ENCODE data around the gene RUNX2.

RUNX2 gene

DNA sequence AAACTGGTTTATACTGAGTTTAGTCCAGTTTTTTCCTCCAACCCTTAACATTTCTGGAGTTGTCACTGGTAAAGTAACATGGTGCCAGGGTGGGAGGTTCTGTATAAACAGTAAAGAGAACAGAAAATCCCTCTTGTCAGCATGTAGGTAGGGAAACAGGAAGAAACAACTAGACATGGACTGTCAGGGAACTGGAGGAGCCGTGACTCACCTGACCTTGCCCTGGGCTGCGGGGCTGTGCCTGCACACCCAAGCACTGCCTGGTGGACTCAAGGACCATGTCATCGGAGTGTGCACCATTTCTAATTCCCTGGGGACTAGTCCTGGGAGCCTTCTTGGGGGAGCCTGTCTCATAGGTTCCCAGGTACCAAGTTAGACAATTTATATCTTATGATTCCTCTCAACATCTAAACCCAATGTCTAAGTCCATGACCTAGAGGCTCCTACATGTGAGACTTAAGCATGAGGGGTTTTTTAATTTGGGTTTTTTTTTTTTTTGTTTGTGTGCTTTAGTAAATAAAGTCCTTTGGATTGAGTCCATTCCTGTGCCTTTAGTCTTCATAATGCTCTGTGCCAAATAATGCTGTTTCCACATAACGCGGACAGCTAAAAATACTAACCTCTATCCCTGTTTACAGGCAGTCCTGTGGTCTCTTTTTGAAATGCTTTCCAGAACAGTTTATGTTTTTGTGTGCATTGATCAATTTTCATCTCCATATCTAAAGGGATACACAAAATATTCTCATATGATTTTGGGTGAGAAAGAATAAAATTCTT, 186.5 kb downstream of the RUNX2 start:
- DNase-seq (ENCODE audit: low spot score) = no peak

DNA sequence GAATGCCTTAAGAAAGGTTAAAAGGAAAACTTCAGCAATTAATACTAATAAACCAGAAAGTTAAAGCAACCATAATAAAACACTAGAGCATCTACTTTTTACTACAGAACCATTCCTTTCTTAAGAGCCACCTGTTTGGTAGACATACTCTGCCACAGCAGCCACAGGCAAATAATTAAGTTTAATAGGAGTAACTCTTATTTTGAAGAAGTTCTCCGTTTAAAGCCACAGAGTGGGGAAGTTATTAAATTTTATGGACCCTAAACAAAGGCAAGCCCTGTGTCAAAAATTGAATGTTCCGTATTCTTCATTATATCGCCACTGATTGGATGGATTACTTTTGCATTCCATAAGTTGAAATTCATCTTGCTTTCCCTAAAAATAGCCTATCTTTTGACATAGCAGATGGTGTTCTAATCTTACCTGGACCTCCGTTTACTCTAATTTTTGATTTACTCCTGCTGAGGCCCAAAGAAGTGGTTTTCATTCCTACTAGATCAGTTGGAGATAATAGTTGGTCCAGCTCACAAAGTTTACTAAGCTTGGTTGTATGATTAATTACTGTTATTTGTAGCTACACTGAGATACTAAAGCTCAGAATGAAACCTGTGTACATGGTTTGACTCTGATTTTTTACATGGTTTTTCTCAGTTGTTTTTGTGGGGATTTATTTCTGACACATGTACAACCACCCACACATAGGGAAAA, 190.0 kb downstream of the RUNX2 start:
- no peak for DNase-seq (ENCODE audit: low spot score)

- DNase-seq (ENCODE audit: low spot score) = no peak
Observed at GRCh38 chr6:45521226-45521625, 193.1 kb downstream of the RUNX2 start.

DNA sequence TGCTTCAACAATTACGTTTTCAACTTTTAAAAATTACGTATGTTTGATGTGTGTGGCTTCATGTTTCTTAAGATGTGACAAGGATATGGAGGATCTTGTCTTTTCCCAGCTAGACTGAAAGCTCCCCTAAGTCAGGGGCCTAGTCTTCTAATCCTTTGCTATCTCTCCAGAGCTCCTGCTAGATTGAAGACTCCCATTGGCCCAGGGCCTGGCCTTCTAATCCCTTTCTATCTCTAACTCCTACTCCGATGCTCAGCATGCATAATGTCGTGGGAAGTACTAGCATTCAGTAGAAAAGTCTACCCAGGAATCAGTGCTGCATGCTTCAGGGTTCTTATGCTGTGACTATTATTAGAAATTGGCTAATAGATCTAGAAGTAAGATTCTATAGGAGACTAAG, 194.4 kb downstream of the RUNX2 start:
- DNase-seq (ENCODE audit: low spot score) = no peak

GRCh38 chr6:45527210-45527609, 199.1 kb downstream of the RUNX2 start:
- no peak for DNase-seq (ENCODE audit: low spot score)

GRCh38 chr6:45531999-45532595, 204.0 kb downstream of the RUNX2 start:
- DNase-seq (ENCODE audit: low spot score) = peak; percentile 24

- DNase-seq (ENCODE audit: low spot score) = peak; percentile 40
Observed at GRCh38 chr6:45532721-45533210, 204.6 kb downstream of the RUNX2 start.

DNA sequence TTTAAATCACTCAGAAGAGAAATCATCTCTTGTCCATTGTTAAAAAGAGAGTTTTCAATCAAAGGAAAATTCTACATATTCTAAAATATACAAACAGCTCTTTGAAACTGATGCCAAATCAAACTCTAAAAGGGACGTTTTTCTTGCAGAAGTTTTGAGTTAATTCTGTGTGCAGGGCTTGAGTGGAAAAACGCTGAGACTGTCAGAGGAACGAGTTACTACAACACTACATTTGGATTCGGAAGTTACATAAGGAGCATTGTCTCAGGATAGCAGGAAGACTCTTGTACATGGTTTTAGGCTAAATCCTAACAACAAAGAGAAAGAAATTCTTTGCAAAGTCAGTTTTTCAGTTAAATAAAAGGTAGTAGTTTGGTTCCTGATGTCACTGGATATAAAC, 205.3 kb downstream of the RUNX2 start:
- DNase-seq (ENCODE audit: low spot score) = peak; percentile 24

DNA sequence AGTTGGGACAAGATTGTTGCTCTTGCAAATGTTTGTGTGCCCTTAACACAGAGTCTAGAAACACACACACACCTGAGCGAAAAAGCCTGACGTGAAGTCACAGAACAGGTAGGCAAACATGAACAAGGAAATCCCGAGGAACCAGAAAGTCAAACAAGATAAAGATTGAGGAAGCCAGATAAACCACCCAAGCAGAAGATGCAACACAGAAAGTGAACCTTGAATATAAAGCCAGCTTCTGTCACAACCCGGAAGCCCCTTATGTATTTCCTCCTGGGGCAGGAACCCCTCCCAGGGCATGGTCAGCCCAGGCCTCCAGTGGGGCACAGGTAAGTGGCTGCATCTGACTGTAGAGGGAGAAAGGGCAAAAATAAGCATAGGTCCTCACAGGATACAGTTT, 207.8 kb downstream of the RUNX2 start:
- no peak for DNase-seq (ENCODE audit: low spot score)

- no peak for DNase-seq (ENCODE audit: low spot score)
Observed at GRCh38 chr6:45537539-45537938, 209.4 kb downstream of the RUNX2 start.

DNA sequence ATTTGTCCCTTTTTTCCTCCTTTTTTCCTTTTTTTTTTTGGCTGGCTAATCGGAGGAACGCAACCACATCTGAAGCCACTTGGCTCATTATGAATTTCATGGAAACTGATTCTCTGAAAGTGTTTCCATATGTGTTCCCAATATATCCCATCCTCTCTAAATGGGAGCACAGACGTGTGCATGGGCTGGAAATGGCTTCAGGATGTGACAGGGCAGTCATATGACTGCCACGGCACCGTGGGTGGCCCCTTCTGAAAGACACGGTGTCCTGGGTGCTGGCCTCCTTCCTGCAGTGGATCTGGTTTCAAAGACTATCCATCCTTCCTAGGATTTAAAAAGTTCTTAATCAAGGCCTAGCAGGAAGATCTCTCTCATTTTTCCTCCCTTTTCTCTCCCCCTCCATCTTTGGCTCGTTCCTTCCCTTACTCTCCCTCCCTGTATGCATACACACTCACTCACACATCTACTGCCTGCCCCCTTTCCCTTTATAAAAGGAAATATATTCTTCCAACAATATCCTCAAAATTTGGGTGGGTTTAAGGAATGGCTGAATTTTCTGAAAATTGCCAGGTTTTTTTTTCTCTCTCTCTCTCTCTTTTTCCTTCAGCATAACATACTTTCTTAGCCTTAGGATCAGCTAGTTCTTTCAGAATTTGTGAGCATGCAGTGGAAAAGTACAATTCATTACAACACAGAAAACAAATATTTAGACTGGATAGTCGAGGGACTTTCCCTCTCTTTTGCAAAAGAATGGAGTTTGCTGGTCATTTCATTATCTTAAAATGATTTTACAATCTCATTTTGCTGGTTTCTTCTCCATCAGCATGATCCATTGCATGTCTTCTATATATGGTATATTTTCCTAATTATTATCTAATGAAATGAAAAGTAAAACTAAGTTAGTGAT, 210.8 kb downstream of the RUNX2 start:
- DNase-seq (ENCODE audit: low spot score) = peak; percentile 30

DNA sequence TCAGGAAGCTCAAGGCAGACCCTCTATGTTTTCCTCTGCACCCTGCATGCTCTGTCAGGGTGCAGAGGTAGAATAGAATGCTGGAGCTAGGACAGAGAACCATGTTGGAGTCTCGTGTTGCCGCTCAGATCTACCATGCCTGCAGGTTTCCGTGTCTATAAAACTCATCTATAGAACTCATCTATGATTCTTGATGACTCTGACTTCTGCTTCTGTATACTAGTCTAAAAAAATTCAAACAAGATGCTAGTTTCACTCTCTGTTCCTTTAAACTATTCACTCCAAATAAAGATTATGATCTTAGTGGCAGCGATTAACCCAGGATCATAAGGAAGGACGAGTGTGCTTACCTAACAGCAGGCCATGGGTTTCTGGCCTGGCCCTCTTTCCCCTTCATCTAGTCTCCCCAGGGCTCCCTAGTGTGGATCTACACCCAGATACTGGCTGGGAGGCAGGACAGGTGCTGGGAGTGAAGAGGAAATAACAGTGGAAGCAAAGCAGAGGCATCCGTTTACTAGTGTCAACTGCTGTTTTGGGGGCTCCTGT, 212.3 kb downstream of the RUNX2 start:
- no peak for DNase-seq (ENCODE audit: low spot score)

- no peak for DNase-seq (ENCODE audit: low spot score)
Observed at GRCh38 chr6:45541934-45542333, 213.8 kb downstream of the RUNX2 start.

DNA sequence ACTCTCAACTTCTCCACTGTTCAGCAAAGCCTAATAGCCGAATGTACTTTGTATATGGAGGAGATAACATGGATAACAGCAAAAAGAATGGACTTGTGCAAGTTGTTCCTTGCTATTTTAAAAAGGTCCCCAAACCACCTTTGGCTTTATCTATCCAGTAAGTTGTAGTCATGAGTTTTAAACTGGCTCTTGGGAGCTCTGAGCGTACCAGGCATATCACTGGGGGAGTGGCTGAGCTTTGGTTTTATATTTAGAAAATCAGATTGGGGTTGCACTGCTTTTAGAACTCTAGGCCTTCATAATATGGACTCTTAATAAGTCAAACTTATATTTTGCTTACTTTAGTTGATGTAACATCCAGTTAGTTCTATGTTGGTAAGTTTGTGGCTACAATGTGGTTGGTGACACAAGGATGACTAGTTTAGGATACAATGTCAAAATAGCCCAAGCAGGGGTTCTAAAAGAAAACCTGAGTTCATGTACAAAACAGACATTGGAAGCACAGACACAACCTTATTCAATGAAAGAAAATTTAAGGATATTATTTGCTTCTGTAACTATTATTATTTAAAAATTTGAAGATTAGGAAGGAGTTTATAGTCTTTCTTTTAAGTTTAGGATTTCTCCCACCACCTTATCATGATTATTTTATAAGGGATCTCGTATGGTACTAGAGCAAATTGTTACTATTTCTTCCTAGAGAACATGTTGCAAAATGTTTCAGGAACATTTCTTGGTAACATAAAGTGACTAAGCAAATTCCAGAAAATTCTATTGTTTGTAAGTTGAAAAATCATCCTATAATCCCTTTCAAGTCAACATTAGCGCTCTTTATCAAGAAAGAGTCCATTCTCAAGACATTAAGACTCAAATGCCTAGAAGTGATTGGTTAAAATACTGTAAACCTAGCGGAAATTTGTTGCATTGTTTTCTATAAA, 215.4 kb downstream of the RUNX2 start:
- no peak for DNase-seq (ENCODE audit: low spot score)

- no peak for DNase-seq (ENCODE audit: low spot score)
Observed at GRCh38 chr6:45545416-45545815, 217.3 kb downstream of the RUNX2 start.

DNA sequence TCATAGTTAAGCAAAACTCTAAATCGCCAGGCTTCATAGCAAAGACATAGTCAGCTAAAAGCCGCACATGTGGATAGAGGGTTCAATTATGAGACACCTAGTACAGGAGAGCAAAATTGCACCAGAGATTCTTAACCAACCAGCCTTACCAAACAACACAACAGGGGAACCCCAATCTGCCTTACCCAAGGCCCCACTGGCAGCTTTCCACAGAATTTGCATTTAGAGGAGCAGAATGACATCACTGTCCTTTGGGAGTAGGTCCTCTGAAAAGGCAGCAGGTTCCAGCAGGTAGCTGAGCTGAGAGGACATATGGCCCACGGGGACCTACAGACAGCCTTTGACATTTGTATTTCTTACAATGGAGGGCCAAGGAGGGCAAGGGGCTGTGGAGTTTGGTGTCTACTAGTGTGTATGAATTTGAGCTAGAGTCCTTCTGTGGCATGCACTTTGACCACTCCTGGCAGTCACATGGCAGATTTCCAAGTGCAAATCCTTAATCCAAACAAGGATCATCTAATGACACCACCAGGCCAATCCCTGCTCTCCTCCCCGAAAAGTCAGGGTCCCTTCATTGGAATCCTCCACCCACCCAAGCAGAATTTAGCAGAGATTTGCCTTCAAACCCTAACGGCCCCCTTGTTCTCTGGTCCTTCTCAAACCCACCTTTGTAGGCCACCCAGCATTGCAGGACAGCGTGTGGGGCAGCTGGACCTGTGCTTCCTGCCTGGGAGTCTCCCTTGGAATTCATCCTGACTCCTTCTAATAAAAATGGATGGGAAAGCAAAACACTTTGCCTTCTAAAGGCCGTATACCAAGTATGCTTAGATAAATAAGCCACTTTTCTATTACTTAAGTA, 220.8 kb downstream of the RUNX2 start:
- no peak for DNase-seq (ENCODE audit: low spot score)

- no peak for DNase-seq (ENCODE audit: low spot score)
Observed at GRCh38 chr6:45552536-45552935, 224.4 kb downstream of the RUNX2 start.

- no peak for DNase-seq (ENCODE audit: low spot score)
Observed at GRCh38 chr6:45553730-45554344, 225.7 kb downstream of the RUNX2 start.

DNA sequence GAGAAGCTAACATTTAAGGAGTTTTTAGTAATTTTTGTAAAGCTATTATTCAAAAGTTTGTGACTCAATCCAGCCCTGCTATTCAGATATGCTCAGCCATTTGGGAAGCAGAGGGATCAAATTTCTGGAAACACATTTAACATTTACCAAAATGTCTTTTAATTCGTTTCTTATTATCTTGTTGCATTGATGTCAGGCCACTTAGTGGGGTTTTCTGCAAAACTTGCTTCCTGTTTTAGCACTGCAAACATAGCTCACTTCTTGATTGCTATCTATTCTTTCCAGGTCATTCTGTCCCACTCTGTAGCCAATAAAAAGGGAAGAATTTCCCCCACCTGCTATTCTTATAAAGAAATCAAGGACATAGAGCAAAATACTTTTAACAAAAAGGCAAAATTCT, 226.5 kb downstream of the RUNX2 start:
- no peak for DNase-seq (ENCODE audit: low spot score)

All from AG20443 (cell line).